ENCODE results near the gene P2RY6. TPM values are rescaled to one million over a fixed set of nuclear protein-coding genes. Genes with fewer than 3 reads are reported as not detected.
A peak's percentile ranks its signal among the peaks of the same experiment; 100 is the strongest.

P2RY6 gene
- total RNA-seq, 1 experiment from 2014 or later, result not detected

DNA sequence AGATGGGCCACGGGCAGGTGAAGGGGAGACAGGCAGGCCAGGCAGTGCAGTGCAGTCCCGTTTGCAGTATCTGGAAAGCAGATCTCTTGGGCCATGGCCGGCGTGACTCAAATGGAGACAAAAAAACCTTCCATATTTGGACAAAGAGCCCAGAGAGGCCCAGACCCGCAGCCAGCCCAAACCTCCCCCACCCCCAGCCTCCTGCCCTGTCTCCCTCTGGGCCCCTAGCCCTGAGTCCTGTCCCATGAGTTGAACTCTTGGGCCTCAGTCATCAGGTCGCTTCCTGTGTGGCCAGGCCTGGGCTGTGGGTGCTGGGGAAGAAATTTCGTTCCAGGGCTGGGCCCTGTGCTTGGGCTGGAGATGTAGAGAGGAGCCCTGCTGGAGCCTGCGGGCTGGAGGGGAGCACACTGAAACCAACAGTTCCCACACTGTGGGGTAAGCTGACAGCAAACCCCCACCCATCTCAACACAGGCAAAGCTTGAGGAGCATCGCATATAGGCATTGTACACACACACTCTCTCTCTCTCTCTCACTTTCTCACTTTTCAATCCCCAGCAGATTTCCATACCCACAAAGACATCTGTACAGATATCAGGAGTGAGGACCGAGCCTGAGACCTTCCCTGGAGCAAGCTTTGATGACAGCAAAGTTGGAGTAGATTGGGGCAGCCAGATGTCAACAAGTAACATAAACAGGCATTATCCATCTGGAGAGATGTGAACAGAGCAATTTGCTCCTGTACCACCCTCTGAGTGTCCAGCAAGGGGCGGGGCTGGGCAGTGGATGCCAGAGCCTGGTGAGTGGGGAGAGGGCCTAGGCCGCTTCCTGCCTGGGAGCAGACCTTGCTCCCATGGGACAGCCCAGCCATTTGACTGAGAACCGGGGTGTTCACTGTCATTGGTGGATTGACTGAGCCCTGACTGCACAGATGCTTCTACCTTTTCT is 53.2 kb downstream of the P2RY6 start:
- peaks cover 7% of the 10 kb centered on the region; the same call in 1 of the 2 replicates for H3K4me1 ChIP-seq (ENCODE audit: insufficient read depth, low read length)
- H3K36me3 Mint-ChIP-seq (ENCODE audit: insufficient read depth in 1 of 3, low read depth in 3 of 3), result peaks cover 0 to 3% (median 0%) of the 10 kb centered on the region in 3 experiments; a peak in 2 of 7 replicates

More for the DNA sequence above, 53.2 kb downstream of the P2RY6 start:
- WGBS (ENCODE audit: extremely low coverage, insufficient read length, low lambda C conversion rate), result no CpG with 5 or more reads among the region's 13 CpGs
- Histone ChIP-seq H3K23ac (ENCODE audit: insufficient read length, low read depth, low read length) (no peak overlapping the region), H3K9me3 (ENCODE audit: control insufficient read depth, low read depth, low read length) (no peaks in the 10 kb centered on the region), H4K20me1 (ENCODE audit: control insufficient read depth, insufficient read depth, insufficient read length) (no peaks in the 10 kb centered on the region), H4K8ac (replicated peaks; ENCODE audit: insufficient read length, low read depth, low read length) (no peak overlapping the region), H2AFZ (ENCODE audit: low read length) (no peak overlapping the region), H4K91ac (ENCODE audit: insufficient read length, low read depth, low read length) (no peak overlapping the region), H2AK5ac (ENCODE audit: insufficient read length, low read length) (no peak overlapping the region), H3K27ac (ENCODE audit: insufficient read length, low read depth, low read length) (no peak overlapping the region), H3K4me2 (ENCODE audit: insufficient read depth, insufficient read length, low read length) (no peak overlapping the region), H3K23me2 (ENCODE audit: insufficient read length, low read depth, low read length, poor library complexity, severe bottlenecking) (no peaks in the 10 kb centered on the region), H4K5ac (ENCODE audit: insufficient read length, low read depth, low read length) (no peak overlapping the region), H3K9ac (ENCODE audit: extremely low read depth, insufficient read length, low read length) (no peak overlapping the region), H2BK5ac (ENCODE audit: insufficient read length, low read length) (no peak overlapping the region), H3K27me3 (ENCODE audit: insufficient read depth, low read length) (no peaks in the 10 kb centered on the region), H2BK120ac (ENCODE audit: low read depth, low read length, poor library complexity, severe bottlenecking) (no peak overlapping the region), H3K18ac (ENCODE audit: insufficient read length, low read depth, low read length) (no peak overlapping the region), H3K4ac (ENCODE audit: low read depth, low read length) (no peak overlapping the region), H2BK12ac (ENCODE audit: insufficient read length, low read depth, low read length) (no peak overlapping the region), H2BK15ac (ENCODE audit: low read depth, low read length) (no peak overlapping the region), H3K56ac (ENCODE audit: insufficient read length, low read depth, low read length) (no peak overlapping the region), H3T11ph (ENCODE audit: low read length) (no peak overlapping the region), H3K14ac (ENCODE audit: insufficient read depth, low read length) (no peak overlapping the region), H2BK20ac (ENCODE audit: low read depth, low read length, poor library complexity, severe bottlenecking) (no peak overlapping the region), H3K79me2 (ENCODE audit: insufficient read depth, low read length) (no peaks in the 10 kb centered on the region), H3K79me1 (ENCODE audit: insufficient read depth, low read depth, low read length, poor library complexity, severe bottlenecking) (no peaks in the 10 kb centered on the region)
- no peaks in the 10 kb centered on the region for H3K9me3 Mint-ChIP-seq
- no peak for DNase-seq
- peak overlapping the region in 2 of 3 experiments; percentile 24 to 36; a peak in 2 of 7 replicates for H3K27ac Mint-ChIP-seq
- TF ChIP-seq, protein P1, sequence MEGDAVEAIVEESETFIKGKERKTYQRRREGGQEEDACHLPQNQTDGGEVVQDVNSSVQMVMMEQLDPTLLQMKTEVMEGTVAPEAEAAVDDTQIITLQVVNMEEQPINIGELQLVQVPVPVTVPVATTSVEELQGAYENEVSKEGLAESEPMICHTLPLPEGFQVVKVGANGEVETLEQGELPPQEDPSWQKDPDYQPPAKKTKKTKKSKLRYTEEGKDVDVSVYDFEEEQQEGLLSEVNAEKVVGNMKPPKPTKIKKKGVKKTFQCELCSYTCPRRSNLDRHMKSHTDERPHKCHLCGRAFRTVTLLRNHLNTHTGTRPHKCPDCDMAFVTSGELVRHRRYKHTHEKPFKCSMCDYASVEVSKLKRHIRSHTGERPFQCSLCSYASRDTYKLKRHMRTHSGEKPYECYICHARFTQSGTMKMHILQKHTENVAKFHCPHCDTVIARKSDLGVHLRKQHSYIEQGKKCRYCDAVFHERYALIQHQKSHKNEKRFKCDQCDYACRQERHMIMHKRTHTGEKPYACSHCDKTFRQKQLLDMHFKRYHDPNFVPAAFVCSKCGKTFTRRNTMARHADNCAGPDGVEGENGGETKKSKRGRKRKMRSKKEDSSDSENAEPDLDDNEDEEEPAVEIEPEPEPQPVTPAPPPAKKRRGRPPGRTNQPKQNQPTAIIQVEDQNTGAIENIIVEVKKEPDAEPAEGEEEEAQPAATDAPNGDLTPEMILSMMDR (conservative IDR thresholded peaks at IDR 0.05), result no peak
- H3K4me1 Mint-ChIP-seq, result peaks cover 42 to 49% of the 10 kb centered on the region in 2 experiments
- peaks cover 44% of the 10 kb centered on the region for H3K27me3 Mint-ChIP-seq (ENCODE audit: low read depth)
- H3K4me3 Mint-ChIP-seq, result no peak overlapping the region

Data from H9 (cell line).